AG04449 (cell line): ENCODE data around the gene KIAA1755.

Experiments used
- CTCF ChIA-PET: fragments of 350-600 bp; formaldehyde crosslinking; extraction: SDS; loops from one replicate; lab custom pipeline; 2021; ENCODE audit warnings: antibody characterized with exemption; lab: Yijun Ruan, JAX
- POLR2A ChIA-PET: fragments of 400-600, 350-600 bp; formaldehyde crosslinking; extraction: SDS; loops from one replicate; lab custom pipeline; 2020; ENCODE audit warnings: antibody characterized with exemption, inconsistent platforms; lab: Yijun Ruan, JAX
- DNase-seq: peaks from one replicate; pipeline ENCODE4 v3.0.0-alpha.2; 2010; ENCODE audit warnings: low read depth, low spot score
- H3K4me3 ChIP-seq: 2 replicates; pipeline ENCODE4 v1.5.1; 2011; ENCODE audit warnings: low read depth, mild to moderate bottlenecking, control low read depth, low read length
- CTCF ChIP-seq: IDR thresholded peaks from one replicate; pipeline ENCODE4 v1.5.1; 2011; ENCODE audit warnings: mild to moderate bottlenecking, moderate library complexity, low read length, control low read depth, inconsistent platforms; ENCODE audit not compliant: insufficient read depth; ENCODE audit errors: missing control alignments

KIAA1755 gene

GRCh38 chr20:38269715-38270114, 9.2 kb upstream of the KIAA1755 start:
- CTCF ChIA-PET: interaction anchor here (0.9 to 1.3 kb wide), 3 partner anchors 11 to 197 kb away, joined by 3 to 4 read pairs (median 3); partner anchors contain the start of gene BPI
- DNase-seq: no peak
- no peak for TF ChIP-seq CTCF
- POLR2A ChIA-PET: no interaction called here
- H3K4me3 ChIP-seq: no peak overlapping the region

GRCh38 chr20:38269040-38269439, 8.5 kb upstream of the KIAA1755 start:
- DNase-seq: no peak
- H3K4me3 ChIP-seq: no peak overlapping the region
- TF ChIP-seq CTCF: no peak
- ChIA-PET POLR2A (no interaction called here), CTCF (interaction anchor here (1.0 to 1.3 kb wide), 2 partner anchors 10 to 196 kb away, joined by 3 read pairs; no protein-coding TSS in a partner anchor)

GRCh38 chr20:38267901-38268514, 7.5 kb upstream of the KIAA1755 start:
- no peak overlapping the region for H3K4me3 ChIP-seq
- ChIA-PET POLR2A (no interaction called here), CTCF (no interaction called here)
- DNase-seq: no peak
- no peak for TF ChIP-seq CTCF

- ChIA-PET CTCF (no interaction called here), POLR2A (no interaction called here)
Observed at GRCh38 chr20:38267296-38267695, 6.8 kb upstream of the KIAA1755 start.

GRCh38 chr20:38266426-38266825, 5.9 kb upstream of the KIAA1755 start:
- ChIA-PET POLR2A (no interaction called here), CTCF (no interaction called here)
- H3K4me3 ChIP-seq: no peak overlapping the region
- TF ChIP-seq CTCF: no peak
- no peak for DNase-seq

More at GRCh38 chr20:38267296-38267695, 6.8 kb upstream of the KIAA1755 start:
- DNase-seq: no peak
- TF ChIP-seq CTCF: no peak
- no peak overlapping the region for H3K4me3 ChIP-seq

- POLR2A ChIA-PET: no interaction called here
- H3K4me3 ChIP-seq: no peak overlapping the region
- DNase-seq: no peak
- TF ChIP-seq CTCF: no peak
- CTCF ChIA-PET: interaction anchor here (1.3 to 1.6 kb wide), 2 partner anchors 10 kb away, joined by 4 read pairs; no protein-coding TSS in a partner anchor
Observed at GRCh38 chr20:38262931-38263330, 2.4 kb upstream of the KIAA1755 start.
